Stomach (tissue), 9 donors: ENCODE data around the gene PMEPA1. TPM values are rescaled to one million over a fixed set of nuclear protein-coding genes. Genes with fewer than 3 reads are reported as not detected.

Experiments
- DNase-seq, 2 donors: peaks; one replicate each; pipeline versions ENCODE4 v3.0.0 to v3.0.0-alpha.2; 2013 to 2019
- H3K27ac ChIP-seq, 5 donors: fragments of 200-600 bp in 4 of 5; sonication (generic) in 4 of 5; one replicate each; pipeline ENCODE4 v1.5.1; 2013 to 2019; ENCODE audit warnings: mild to moderate bottlenecking in 1 of 5, moderate library complexity in 1 of 5
- H3K27me3 ChIP-seq, 3 donors: fragments of 200-600 bp; sonication (generic); one replicate each; pipeline ENCODE4 v1.5.1; 2017 to 2019; ENCODE audit warnings: mixed run types in 1 of 3
- H3K36me3 ChIP-seq, 4 donors: fragments of 200-600 bp; sonication (generic); 1 replicate in 3 of 4; 2 replicates in 1 of 4; pipeline ENCODE4 v1.5.1; 2016 to 2019
- H3K4me1 ChIP-seq, 4 donors: fragments of 200-600 bp; sonication (generic); one replicate each; pipeline ENCODE4 v1.5.1; 2016 to 2019
- H3K4me3 ChIP-seq, 4 donors: fragments of 200-600 bp; sonication (generic) in 3 of 4; one replicate each; pipeline ENCODE4 v1.5.1; 2016 to 2019; ENCODE audit warnings: mild to moderate bottlenecking in 1 of 4
- H3K9me3 ChIP-seq, 4 donors: fragments of 200-600 bp; sonication (generic); one replicate each; pipeline ENCODE4 v1.5.1; 2016 to 2019
- CTCF ChIP-seq, 7 experiments: fragments of 450-650 bp in 4 of 7; fragments of 200-600 bp in 3 of 7; sonication (generic) in 3 of 7; IDR thresholded peaks; one replicate each; pipeline ENCODE4 v1.5.1; 2016 to 2019; ENCODE audit warnings: antibody characterized with exemption in 7 of 7, control low read depth in 2 of 7, mild to moderate bottlenecking in 1 of 7
- EP300 ChIP-seq: sonication (generic); formaldehyde crosslinking; IDR thresholded peaks from one replicate; pipeline ENCODE4 v1.6.1; 2017; ENCODE audit warnings: antibody characterized with exemption
- POLR2A ChIP-seq, 4 donors: fragments of 450-650 bp; IDR thresholded peaks; one replicate each; pipeline ENCODE4 v1.6.1; 2016; ENCODE audit warnings: antibody characterized with exemption in 4 of 4, control low read depth in 2 of 4, mild to moderate bottlenecking in 1 of 4, moderate library complexity in 1 of 4
- POLR2AphosphoS5 ChIP-seq, 3 donors: sonication (generic); formaldehyde crosslinking; IDR thresholded peaks; one replicate each; pipeline ENCODE4 v1.6.1; 2016; ENCODE audit warnings: antibody characterized with exemption in 3 of 3
- WGBS, 5 donors: extraction: QIAGEN DNeasy Blood & Tissue Kit in 3 of 5; methylation state at CpG; one replicate each; pipeline versions ENCODE4 v1.1.5 to v1.1.7; 2013 to 2018; 5-methylcytosine and 5-hydroxymethylcytosine counted together
- intact Hi-C: fragments of 100-400 bp; cut with DNase I; formaldehyde crosslinking; loops from one replicate; pipeline ENCODE4 v1.15.1; 2023; ENCODE audit warnings: low total_unique reads
- polyA plus RNA-seq, 3 donors: library from polyadenylated mRNA; stranded (reverse); fragments of 200-250 nt; gene quantifications; one replicate each; pipeline ENCODE4 v1.2.3, GENCODE V29; 2013
- total RNA-seq, 5 donors: library from RNA; depleted of rRNA; stranded (reverse); fragments of >200 nt; gene quantifications; one replicate each; pipeline versions ENCODE4 v1.1.0 to v1.2.3, GENCODE V29; 2014 to 2016
- donor health status: healthy with polysubstance abuse.
- donor health status: Bipolar disorder and iron deficiency.
- donor health status: healthy.

Gene PMEPA1
- total and polyA plus RNA-seq, 8 donors: 5.3 to 17.2 (median 8.0) TPM; not detected in 1

GRCh38 chr20:57605878-57606277, 103.9 kb downstream of the PMEPA1 start:
- no peak overlapping the region for H3K4me3 ChIP-seq
- whole genome bisulfite sequencing, 5 donors: 63 to 71% (median 69%) methylated on average over 5 of the region's 5 CpGs
- no peak overlapping the region for H3K27ac ChIP-seq
- H3K9me3 ChIP-seq: no peaks in the 10 kb centered on the region
- peaks cover 0 to 36% (median 4%) of the 10 kb centered on the region in 3 donors for H3K27me3 ChIP-seq
- intact Hi-C loops: no loop called here
- TF ChIP-seq EP300: no peak
- TF ChIP-seq POLR2AphosphoS5 (IDR thresholded peaks at IDR 0.05): no peak
- H3K36me3 ChIP-seq: no peaks in the 10 kb centered on the region
- H3K4me1 ChIP-seq: no peaks in the 10 kb centered on the region
- no peak for DNase-seq

- intact Hi-C loops: no loop called here
- no peak overlapping the region for H3K4me3 ChIP-seq
- H3K4me1 ChIP-seq: no peaks in the 10 kb centered on the region
- DNase-seq: no peak
- peaks cover 0 to 40% (median 4%) of the 10 kb centered on the region in 3 donors for H3K27me3 ChIP-seq
- no peaks in the 10 kb centered on the region for H3K9me3 ChIP-seq
- TF ChIP-seq EP300 (no peak), CTCF (IDR thresholded peaks at IDR 0.05) (no peak), POLR2AphosphoS5 (IDR thresholded peaks at IDR 0.05) (no peak), POLR2A (IDR thresholded peaks at IDR 0.05) (no peak)
- no peak overlapping the region for H3K27ac ChIP-seq
- H3K36me3 ChIP-seq: no peaks in the 10 kb centered on the region
- 50 to 70% (median 54%) methylated on average over 5 of the region's 5 CpGs for WGBS, 5 donors
Observed at GRCh38 chr20:57605045-57605444, 104.8 kb downstream of the PMEPA1 start.

- H3K36me3 ChIP-seq: no peaks in the 10 kb centered on the region
- no peak overlapping the region for H3K27ac ChIP-seq
- TF ChIP-seq EP300 (no peak), CTCF (IDR thresholded peaks at IDR 0.05) (no peak), POLR2A (IDR thresholded peaks at IDR 0.05) (no peak), POLR2AphosphoS5 (IDR thresholded peaks at IDR 0.05) (no peak)
- H3K4me1 ChIP-seq: no peaks in the 10 kb centered on the region
- 85 to 91% (median 89%) methylated on average over 10 of the region's 10 CpGs for WGBS, 5 donors
- H3K27me3 ChIP-seq: peaks cover 0 to 24% (median 4%) of the 10 kb centered on the region in 3 donors
- no peak overlapping the region for H3K4me3 ChIP-seq
- no peaks in the 10 kb centered on the region for H3K9me3 ChIP-seq
- no peak for DNase-seq
- intact Hi-C loops: no loop called here
Observed at GRCh38 chr20:57603120-57603519, 106.7 kb downstream of the PMEPA1 start.

- H3K36me3 ChIP-seq: no peaks in the 10 kb centered on the region
- intact Hi-C loops: no loop called here
- TF ChIP-seq POLR2AphosphoS5 (IDR thresholded peaks at IDR 0.05) (no peak), EP300 (no peak), CTCF (IDR thresholded peaks at IDR 0.05) (no peak), POLR2A (IDR thresholded peaks at IDR 0.05) (no peak)
- peaks cover 0 to 7% (median 6%) of the 10 kb centered on the region in 4 donors for H3K4me1 ChIP-seq
- DNase-seq: no peak
- H3K27me3 ChIP-seq: peaks cover 0 to 35% (median 7%) of the 10 kb centered on the region in 3 donors
- H3K4me3 ChIP-seq: no peak overlapping the region
- no peak overlapping the region for H3K27ac ChIP-seq
- 68 to 89% (median 85%) methylated on average over 5 of the region's 5 CpGs for WGBS, 5 donors
- no peaks in the 10 kb centered on the region for H3K9me3 ChIP-seq
Observed at GRCh38 chr20:57601737-57602136, 108.1 kb downstream of the PMEPA1 start.

GRCh38 chr20:57601211-57601570, 108.6 kb downstream of the PMEPA1 start:
- intact Hi-C loops: no loop called here
- Histone ChIP-seq H3K4me3 (no peak overlapping the region), H3K27ac (no peak overlapping the region), H3K4me1 (peaks cover 0 to 9% (median 8%) of the 10 kb centered on the region in 4 donors), H3K9me3 (no peaks in the 10 kb centered on the region), H3K27me3 (peaks cover 0 to 38% (median 7%) of the 10 kb centered on the region in 3 donors), H3K36me3 (no peaks in the 10 kb centered on the region)
- DNase-seq: no peak
- TF ChIP-seq EP300 (no peak), CTCF (IDR thresholded peaks at IDR 0.05) (no peak), POLR2A (IDR thresholded peaks at IDR 0.05) (no peak)
- 79 to 81% (median 80%) methylated on average over 2 of the region's 2 CpGs for WGBS, 5 donors
